OCI-LY3 (cell line): ENCODE measurements around the gene P2RX6.

Experiments used
- H2AFZ ChIP-seq: fragments of 200-600, 300-600 bp; shearing (Covaris generic); 2 replicates; pipeline ENCODE4 v1.6.0; 2014; ENCODE audit warnings: antibody characterized with exemption, low read depth, low read length
- H3K27ac ChIP-seq: fragments of 200-600, 300-600 bp; sonication (generic); 2 replicates; pipeline ENCODE4 v1.5.1; 2014; ENCODE audit warnings: mild to moderate bottlenecking, low read length, moderate library complexity, mixed read lengths
- H3K27me3 ChIP-seq: fragments of 200-600, 300-600 bp; sonication (generic); 2 replicates; pipeline ENCODE4 v1.6.1; 2014; ENCODE audit warnings: low read depth, low read length, mixed read lengths
- H3K36me3 ChIP-seq: fragments of 200-600, 300-600 bp; sonication (generic); replicated peaks from 2 replicates; pipeline ENCODE3; 2014; ENCODE audit warnings: low read depth, low read length, mixed read lengths
- H3K4me1 ChIP-seq: fragments of 300-600, 200-600 bp; sonication (generic); 2 replicates; pipeline ENCODE4 v1.6.1; 2014; ENCODE audit warnings: low read length, mixed read lengths
- H3K4me2 ChIP-seq: fragments of 200-600, 300-600 bp; sonication (generic); 2 replicates; pipeline ENCODE4 v1.6.1; 2014; ENCODE audit warnings: low read length, mixed read lengths
- H3K4me3 ChIP-seq: fragments of 300-600, 200-600 bp; sonication (generic); 2 replicates; pipeline ENCODE4 v1.5.1; 2014; ENCODE audit warnings: antibody characterized with exemption, mild to moderate bottlenecking, low read length, moderate library complexity
- H3K79me2 ChIP-seq: fragments of 300-600, 200-600 bp; shearing (Covaris generic); 2 replicates; pipeline ENCODE4 v1.6.1; 2014; ENCODE audit warnings: mild to moderate bottlenecking, low read length, mixed read lengths
- H3K9ac ChIP-seq: fragments of 300-600, 200-600 bp; shearing (Covaris generic); 2 replicates; pipeline ENCODE4 v1.6.0; 2014; ENCODE audit warnings: mild to moderate bottlenecking, low read length, moderate library complexity
- H3K9me3 ChIP-seq: fragments of 200-600, 300-600 bp; shearing (Covaris generic); 2 replicates; pipeline ENCODE4 v1.6.1; 2014; ENCODE audit warnings: low read length, mixed read lengths; ENCODE audit not compliant: insufficient read depth
- H4K20me1 ChIP-seq: fragments of 200-600, 300-600 bp; sonication (generic); 2 replicates; pipeline ENCODE4 v1.6.1; 2016; ENCODE audit warnings: low read length, mixed read lengths; ENCODE audit not compliant: insufficient read depth
- EZH2phosphoT487 ChIP-seq: fragments of 200-600 bp; shearing (Covaris generic); IDR thresholded peaks from 2 replicates; pipeline ENCODE4 v1.6.1; 2018; ENCODE audit warnings: antibody characterized with exemption, mixed run types, low read depth
- TF ChIP-seq, protein P1 (sequence below): fragments of 200-600, 300-600 bp; sonication (generic); IDR thresholded peaks from 2 replicates; pipeline ENCODE4 v1.5.1; 2014; ENCODE audit warnings: antibody characterized with exemption, low read length, low read depth

Gene P2RX6

GRCh38 chr22:21015466-21016006 lies 571 bp downstream of the P2RX6 start:
- no peak overlapping the region for H3K27ac ChIP-seq
- no peak overlapping the region for H3K9ac ChIP-seq
- H3K36me3 ChIP-seq: no peaks in the 10 kb centered on the region
- no peaks in the 10 kb centered on the region for H3K27me3 ChIP-seq
- no peaks in the 10 kb centered on the region for H3K4me1 ChIP-seq
- no peak overlapping the region for H3K4me2 ChIP-seq
- H3K4me3 ChIP-seq: no peak overlapping the region
- no peaks in the 10 kb centered on the region for H3K79me2 ChIP-seq
- TF ChIP-seq EZH2phosphoT487: no peak
- TF ChIP-seq, protein P1, sequence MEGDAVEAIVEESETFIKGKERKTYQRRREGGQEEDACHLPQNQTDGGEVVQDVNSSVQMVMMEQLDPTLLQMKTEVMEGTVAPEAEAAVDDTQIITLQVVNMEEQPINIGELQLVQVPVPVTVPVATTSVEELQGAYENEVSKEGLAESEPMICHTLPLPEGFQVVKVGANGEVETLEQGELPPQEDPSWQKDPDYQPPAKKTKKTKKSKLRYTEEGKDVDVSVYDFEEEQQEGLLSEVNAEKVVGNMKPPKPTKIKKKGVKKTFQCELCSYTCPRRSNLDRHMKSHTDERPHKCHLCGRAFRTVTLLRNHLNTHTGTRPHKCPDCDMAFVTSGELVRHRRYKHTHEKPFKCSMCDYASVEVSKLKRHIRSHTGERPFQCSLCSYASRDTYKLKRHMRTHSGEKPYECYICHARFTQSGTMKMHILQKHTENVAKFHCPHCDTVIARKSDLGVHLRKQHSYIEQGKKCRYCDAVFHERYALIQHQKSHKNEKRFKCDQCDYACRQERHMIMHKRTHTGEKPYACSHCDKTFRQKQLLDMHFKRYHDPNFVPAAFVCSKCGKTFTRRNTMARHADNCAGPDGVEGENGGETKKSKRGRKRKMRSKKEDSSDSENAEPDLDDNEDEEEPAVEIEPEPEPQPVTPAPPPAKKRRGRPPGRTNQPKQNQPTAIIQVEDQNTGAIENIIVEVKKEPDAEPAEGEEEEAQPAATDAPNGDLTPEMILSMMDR: no peak
- H4K20me1 ChIP-seq: no peaks in the 10 kb centered on the region
- H2AFZ ChIP-seq: no peak overlapping the region
- no peaks in the 10 kb centered on the region for H3K9me3 ChIP-seq

- H3K4me2 ChIP-seq: no peak overlapping the region
- no peaks in the 10 kb centered on the region for H3K9me3 ChIP-seq
- H3K27ac ChIP-seq: no peak overlapping the region
- no peak overlapping the region for H3K4me3 ChIP-seq
- H3K4me1 ChIP-seq: no peaks in the 10 kb centered on the region
- TF ChIP-seq EZH2phosphoT487: no peak
- TF ChIP-seq, protein P1: no peak
- H4K20me1 ChIP-seq: no peaks in the 10 kb centered on the region
- no peaks in the 10 kb centered on the region for H3K36me3 ChIP-seq
- no peaks in the 10 kb centered on the region for H3K27me3 ChIP-seq
- H3K9ac ChIP-seq: no peak overlapping the region
- H3K79me2 ChIP-seq: no peaks in the 10 kb centered on the region
- H2AFZ ChIP-seq: no peak overlapping the region
These were observed 1.9 kb downstream of the P2RX6 start for GRCh38 chr22:21016644-21017420.

- H3K79me2 ChIP-seq: no peaks in the 10 kb centered on the region
- no peaks in the 10 kb centered on the region for H3K9me3 ChIP-seq
- no peak overlapping the region for H2AFZ ChIP-seq
- no peaks in the 10 kb centered on the region for H4K20me1 ChIP-seq
- no peaks in the 10 kb centered on the region for H3K27me3 ChIP-seq
- H3K4me1 ChIP-seq: no peaks in the 10 kb centered on the region
- no peak overlapping the region for H3K4me2 ChIP-seq
- no peak overlapping the region for H3K9ac ChIP-seq
- no peak for TF ChIP-seq EZH2phosphoT487
- TF ChIP-seq, protein P1: no peak
- H3K27ac ChIP-seq: no peak overlapping the region
- H3K36me3 ChIP-seq: no peaks in the 10 kb centered on the region
- H3K4me3 ChIP-seq: no peak overlapping the region
These were observed 3.3 kb downstream of the P2RX6 start for GRCh38 chr22:21018314-21018713.

GRCh38 chr22:21020802-21021429 lies 6.0 kb downstream of the P2RX6 start:
- TF ChIP-seq, protein P1: peak; percentile 66
- TF ChIP-seq EZH2phosphoT487: no peak
- Histone ChIP-seq H4K20me1 (no peaks in the 10 kb centered on the region), H3K27me3 (no peaks in the 10 kb centered on the region)

More at GRCh38 chr22:21020802-21021429, 6.0 kb downstream of the P2RX6 start:
- H3K27ac ChIP-seq: no peak overlapping the region
- H2AFZ ChIP-seq: no peak overlapping the region
- no peaks in the 10 kb centered on the region for H3K4me1 ChIP-seq
- no peak overlapping the region for H3K9ac ChIP-seq
- no peaks in the 10 kb centered on the region for H3K9me3 ChIP-seq
- no peak overlapping the region for H3K4me2 ChIP-seq
- H3K36me3 ChIP-seq: no peaks in the 10 kb centered on the region
- no peak overlapping the region for H3K4me3 ChIP-seq
- H3K79me2 ChIP-seq: no peaks in the 10 kb centered on the region
